Activated B cell treated with CpG ODN at 0.5 μM for 24 hours (primary cell): Measurements from ENCODE around the gene TAGAP. TPM values are rescaled to one million over a fixed set of nuclear protein-coding genes. Genes with fewer than 3 reads are reported as not detected.
"Not testable (repeated sequence)": the region's sequence is repeated elsewhere in the genome, so short reads cannot be mapped to it uniquely, and the experiment has no call there.

Experiments
- ATAC-seq: fragments of 200-7000 bp; cut with Tn5 transposase; one replicate; pipeline ENCODE4 v1.10.0; 2021; ENCODE audit warnings: low read depth, mild to moderate bottlenecking, moderate library complexity
- CTCF ChIA-PET: fragments of 350-600 bp; sonication (Branson Sonifier 250); formaldehyde crosslinking; loops from one replicate; lab custom pipeline; 2021; ENCODE audit warnings: antibody characterized with exemption; lab: Charles Lee
- POLR2A ChIA-PET: fragments of 350-600 bp; sonication (Branson Sonifier 250); formaldehyde crosslinking; loops from one replicate; lab custom pipeline; 2021; ENCODE audit warnings: antibody characterized with exemption; lab: Charles Lee
- DNase-seq: peaks from one replicate; pipeline ENCODE4 v3.0.0; 2022
- H3K27ac Mint-ChIP-seq: one replicate; pipeline ENCODE4 v1.8.0; 2020; ENCODE audit warnings: mixed read lengths
- H3K27me3 Mint-ChIP-seq: one replicate; pipeline ENCODE4 v1.8.0; 2021; ENCODE audit warnings: mixed read lengths
- H3K36me3 Mint-ChIP-seq: one replicate; pipeline ENCODE4 v1.8.0; 2021; ENCODE audit warnings: low read depth, mixed read lengths
- H3K4me1 Mint-ChIP-seq: one replicate; pipeline ENCODE4 v1.8.0; 2021; ENCODE audit warnings: mixed read lengths
- H3K4me3 Mint-ChIP-seq: one replicate; pipeline ENCODE4 v1.8.0; 2020; ENCODE audit warnings: mild to moderate bottlenecking, mixed read lengths
- H3K9me3 Mint-ChIP-seq: one replicate; pipeline ENCODE4 v1.8.0; 2020; ENCODE audit warnings: mixed read lengths
- intact Hi-C: fragments of 100-400 bp; cut with micrococcal nuclease; formaldehyde crosslinking; loops from one replicate; pipeline ENCODE4 v1.15.1; 2024
- total RNA-seq: library from RNA; stranded (reverse); gene quantifications from 2 replicates; pipeline ENCODE4 v1.2.3, GENCODE V29; 2022
- TF ChIP-seq, protein P1 (sequence below): fragments of 200-600 bp; IDR thresholded peaks from one replicate; pipeline ENCODE4 v1.8.0; 2022; ENCODE audit warnings: antibody characterized with exemption, mild to moderate bottlenecking

TAGAP gene
- total RNA-seq, 1 donor from 2014 or later: 129 TPM

DNA sequence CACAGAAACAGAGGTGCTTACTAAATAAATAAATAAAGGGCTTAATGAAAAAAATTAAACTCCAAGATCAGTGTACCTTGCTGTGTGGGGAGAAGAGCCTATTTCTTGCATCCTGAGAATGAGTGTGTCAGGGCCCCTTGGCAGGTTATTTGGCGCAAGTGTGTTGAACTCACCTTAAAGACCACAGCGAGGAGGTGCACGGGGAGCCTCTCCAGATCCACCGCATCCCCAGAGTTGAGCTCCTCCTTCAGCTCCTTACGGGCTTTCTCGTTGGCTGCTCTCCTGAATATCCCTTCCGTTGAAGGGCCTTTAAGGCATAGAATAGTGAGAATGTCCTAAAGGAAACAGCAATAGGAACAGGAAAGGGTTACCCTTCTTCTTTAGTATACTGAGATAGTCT is 3.6 kb downstream of the TAGAP start:
- POLR2A ChIA-PET: interaction anchor here (0.9 to 11.4 kb wide), 13 partner anchors 12 to 93 kb away, joined by 3 to 1007 read pairs (median 7); partner anchors contain the start of gene RSPH3
- CTCF ChIA-PET: interaction anchor here (0.5 to 9.9 kb wide), 11 partner anchors 15 to 115 kb away, joined by 3 to 115 read pairs (median 8); no protein-coding TSS in a partner anchor
- Mint-ChIP-seq H3K27ac (peak overlapping the region; percentile 100), H3K27me3 (no peaks in the 10 kb centered on the region), H3K4me1 (peaks cover 81% of the 10 kb centered on the region), H3K4me3 (peak overlapping the region; percentile 99), H3K36me3 (peaks cover 86% of the 10 kb centered on the region), H3K9me3 (no peaks in the 10 kb centered on the region)
- intact Hi-C loops: no loop called here
- DNase-seq (no peak), ATAC-seq (no peak)
- TF ChIP-seq, protein P1, sequence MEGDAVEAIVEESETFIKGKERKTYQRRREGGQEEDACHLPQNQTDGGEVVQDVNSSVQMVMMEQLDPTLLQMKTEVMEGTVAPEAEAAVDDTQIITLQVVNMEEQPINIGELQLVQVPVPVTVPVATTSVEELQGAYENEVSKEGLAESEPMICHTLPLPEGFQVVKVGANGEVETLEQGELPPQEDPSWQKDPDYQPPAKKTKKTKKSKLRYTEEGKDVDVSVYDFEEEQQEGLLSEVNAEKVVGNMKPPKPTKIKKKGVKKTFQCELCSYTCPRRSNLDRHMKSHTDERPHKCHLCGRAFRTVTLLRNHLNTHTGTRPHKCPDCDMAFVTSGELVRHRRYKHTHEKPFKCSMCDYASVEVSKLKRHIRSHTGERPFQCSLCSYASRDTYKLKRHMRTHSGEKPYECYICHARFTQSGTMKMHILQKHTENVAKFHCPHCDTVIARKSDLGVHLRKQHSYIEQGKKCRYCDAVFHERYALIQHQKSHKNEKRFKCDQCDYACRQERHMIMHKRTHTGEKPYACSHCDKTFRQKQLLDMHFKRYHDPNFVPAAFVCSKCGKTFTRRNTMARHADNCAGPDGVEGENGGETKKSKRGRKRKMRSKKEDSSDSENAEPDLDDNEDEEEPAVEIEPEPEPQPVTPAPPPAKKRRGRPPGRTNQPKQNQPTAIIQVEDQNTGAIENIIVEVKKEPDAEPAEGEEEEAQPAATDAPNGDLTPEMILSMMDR: no peak

- Mint-ChIP-seq H3K4me1 (peaks cover 82% of the 10 kb centered on the region), H3K27me3 (no peaks in the 10 kb centered on the region), H3K4me3 (peak overlapping the region; percentile 99), H3K9me3 (no peaks in the 10 kb centered on the region), H3K27ac (peak overlapping the region; percentile 100), H3K36me3 (peaks cover 99% of the 10 kb centered on the region)
- TF ChIP-seq, protein P1: no peak
- intact Hi-C loops: loop anchor here (1.0 to 2.0 kb wide), 3 partner anchors 27 to 171 kb away; no protein-coding TSS in a partner anchor
- ATAC-seq (no peak), DNase-seq (no peak)
- CTCF ChIA-PET: interaction anchor here (0.8 to 9.9 kb wide), 11 partner anchors 21 to 97 kb away, joined by 3 to 115 read pairs (median 4); partner anchors contain the start of gene RSPH3
- POLR2A ChIA-PET: interaction anchor here (0.9 to 11.4 kb wide), 24 partner anchors 10 to 395 kb away, joined by 3 to 1007 read pairs (median 11); partner anchors contain the start of genes DYNLT1 and RSPH3
Measured at GRCh38 chr6:159039885-159040258, 4.9 kb downstream of the TAGAP start.

DNA sequence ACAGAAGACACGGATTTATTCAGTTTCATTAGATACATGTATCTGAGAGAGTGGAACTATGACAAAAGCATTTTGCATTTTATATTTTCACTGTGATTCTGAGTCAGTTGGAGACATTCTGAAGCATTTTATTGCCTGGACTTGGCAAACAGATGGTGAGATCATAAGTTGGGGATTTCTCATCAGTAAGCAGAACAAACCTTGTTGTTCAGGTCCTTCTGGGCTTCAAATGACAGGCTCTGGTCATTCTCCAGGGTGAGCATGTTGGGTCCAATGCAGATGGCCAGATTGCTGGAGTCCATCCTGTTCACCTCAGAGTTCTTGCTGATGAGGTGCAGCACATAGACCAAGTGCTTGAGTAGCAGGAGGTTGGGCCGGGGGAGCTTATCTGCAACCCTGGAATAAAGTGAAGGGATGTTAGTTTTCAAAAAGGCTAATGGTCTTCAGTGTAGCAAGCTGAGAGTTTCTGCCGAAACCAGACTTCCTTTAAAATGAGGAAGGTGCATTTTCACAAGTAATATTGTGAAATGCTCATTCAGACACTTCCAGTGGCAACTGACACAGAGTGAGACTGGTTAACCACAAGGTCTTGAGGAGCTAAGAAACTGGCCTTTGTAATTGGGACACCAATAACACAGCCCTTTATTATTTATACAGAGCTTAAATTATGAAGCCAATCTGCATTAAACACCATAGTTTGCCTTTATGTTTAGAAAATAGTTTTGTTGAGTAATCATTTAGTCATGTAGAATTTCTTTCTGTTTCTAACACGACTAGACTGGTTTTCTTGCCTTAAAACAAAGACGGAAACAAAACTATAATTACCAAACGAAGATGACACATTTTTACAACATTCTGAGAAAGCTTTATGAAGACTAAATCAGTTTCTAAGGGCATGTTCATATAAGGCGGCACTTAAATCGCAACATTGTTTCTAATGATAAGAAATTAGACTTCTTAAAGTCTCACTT is 5.6 kb downstream of the TAGAP start:
- POLR2A ChIA-PET: interaction anchor here (0.8 to 11.4 kb wide), 27 partner anchors 9 to 395 kb away, joined by 3 to 1007 read pairs (median 7); partner anchors contain the start of genes DYNLT1 and RSPH3
- TF ChIP-seq, protein P1: no peak
- H3K27me3 Mint-ChIP-seq: no peaks in the 10 kb centered on the region
- CTCF ChIA-PET: interaction anchor here (0.6 to 9.9 kb wide), 12 partner anchors 21 to 348 kb away, joined by 3 to 115 read pairs (median 4); partner anchors contain the start of gene RSPH3
- H3K9me3 Mint-ChIP-seq: no peaks in the 10 kb centered on the region
- peak; percentile 54 for DNase-seq
- peak overlapping the region; percentile 100 for H3K27ac Mint-ChIP-seq
- H3K4me3 Mint-ChIP-seq: peak overlapping the region; percentile 99
- H3K36me3 Mint-ChIP-seq: peaks cover 98% of the 10 kb centered on the region
- peak; percentile 60 for ATAC-seq
- H3K4me1 Mint-ChIP-seq: peaks cover 85% of the 10 kb centered on the region
- intact Hi-C loops: loop anchor here (1.0 to 2.0 kb wide), 3 partner anchors 26 to 170 kb away; no protein-coding TSS in a partner anchor

DNA sequence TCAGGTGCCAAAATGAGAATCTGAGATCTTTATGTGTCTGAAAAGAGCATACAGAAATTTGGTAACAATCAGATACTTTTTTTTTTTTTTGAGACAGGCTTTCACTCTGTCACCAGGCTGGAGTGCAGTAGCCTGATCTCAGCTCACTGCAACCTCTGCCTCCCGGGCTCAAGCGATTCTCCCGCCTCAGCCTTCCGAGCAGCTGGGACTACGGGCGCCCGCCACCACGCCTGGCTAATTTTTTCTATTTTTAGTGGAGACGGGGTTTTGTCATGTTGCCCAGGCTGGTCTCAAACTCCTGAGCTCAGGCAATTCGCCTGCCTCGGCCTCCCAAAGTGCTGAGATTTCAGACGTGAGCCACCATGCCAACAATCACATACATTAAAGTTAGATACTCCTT is 6.5 kb downstream of the TAGAP start:
- DNase-seq, H3K27me3 Mint-ChIP-seq, H3K9me3 Mint-ChIP-seq, ATAC-seq: not testable (repeated sequence)
- ChIA-PET POLR2A (interaction anchor here (0.6 to 11.4 kb wide), 17 partner anchors 15 to 1007 kb away, joined by 3 to 1007 read pairs (median 24); partner anchors contain the start of gene RSPH3), CTCF (interaction anchor here (2.5 to 9.9 kb wide), 3 partner anchors 29 to 96 kb away, joined by 34 to 115 read pairs (median 113); no protein-coding TSS in a partner anchor)
- peaks cover 87% of the 10 kb centered on the region for H3K4me1 Mint-ChIP-seq
- H3K4me3 Mint-ChIP-seq: peak overlapping the region; percentile 72
- intact Hi-C loops: loop anchor here (2.0 kb wide), 1 partner anchor 170 kb away; no protein-coding TSS in a partner anchor
- peak overlapping the region; percentile 100 for H3K27ac Mint-ChIP-seq
- peaks cover 94% of the 10 kb centered on the region for H3K36me3 Mint-ChIP-seq

DNA sequence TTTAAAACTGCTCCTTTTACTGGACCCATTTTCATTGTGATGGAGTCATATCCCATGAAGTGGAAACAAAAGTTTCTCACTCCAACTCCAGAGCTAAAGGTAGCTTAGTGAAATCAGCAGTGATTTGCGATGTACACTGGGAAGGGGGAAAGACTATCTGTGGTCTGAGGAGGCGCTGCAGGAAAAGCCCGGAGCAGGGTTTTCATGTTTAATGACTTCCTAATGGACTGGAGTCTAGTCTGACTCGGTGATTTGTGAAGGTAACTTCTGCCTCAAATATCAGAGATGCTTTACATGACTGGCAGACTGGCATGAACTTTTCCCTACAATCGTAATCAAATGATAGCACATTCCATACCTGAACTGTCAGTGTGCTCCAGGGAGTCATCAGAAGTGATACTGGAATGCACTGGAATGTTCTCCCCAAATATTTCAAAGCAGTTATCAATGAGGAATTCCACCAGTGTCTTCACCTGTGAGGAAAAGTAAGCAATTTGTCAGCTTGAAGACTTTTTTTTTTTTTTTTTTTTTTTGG is 7.0 kb downstream of the TAGAP start:
- H3K4me3 Mint-ChIP-seq: peak overlapping the region; percentile 72
- H3K36me3 Mint-ChIP-seq: peaks cover 92% of the 10 kb centered on the region
- no peaks in the 10 kb centered on the region for H3K27me3 Mint-ChIP-seq
- ATAC-seq: no peak
- POLR2A ChIA-PET: interaction anchor here (0.6 to 11.4 kb wide), 17 partner anchors 15 to 1007 kb away, joined by 3 to 1007 read pairs (median 24); partner anchors contain the start of gene RSPH3
- CTCF ChIA-PET: interaction anchor here (0.7 to 9.9 kb wide), 3 partner anchors 28 to 97 kb away, joined by 3 to 115 read pairs (median 113); no protein-coding TSS in a partner anchor
- intact Hi-C loops: loop anchor here (2.0 kb wide), 1 partner anchor 169 kb away; no protein-coding TSS in a partner anchor
- TF ChIP-seq, protein P1: no peak
- DNase-seq: no peak
- H3K4me1 Mint-ChIP-seq: peaks cover 87% of the 10 kb centered on the region
- peak overlapping the region; percentile 100 for H3K27ac Mint-ChIP-seq
- no peaks in the 10 kb centered on the region for H3K9me3 Mint-ChIP-seq
